ENCODE measurements around the gene PRPF6. TPM values are rescaled to one million over a fixed set of nuclear protein-coding genes. Genes with fewer than 3 reads are reported as not detected.
A peak's percentile ranks its signal among the peaks of the same experiment; 100 is the strongest.

PRPF6 gene
- total and polyA plus RNA-seq, 2 of the 13 experiments (the other 11 are each of a cell fraction or from before 2014, with no cell fraction given): 63.7 to 101 TPM

DNA sequence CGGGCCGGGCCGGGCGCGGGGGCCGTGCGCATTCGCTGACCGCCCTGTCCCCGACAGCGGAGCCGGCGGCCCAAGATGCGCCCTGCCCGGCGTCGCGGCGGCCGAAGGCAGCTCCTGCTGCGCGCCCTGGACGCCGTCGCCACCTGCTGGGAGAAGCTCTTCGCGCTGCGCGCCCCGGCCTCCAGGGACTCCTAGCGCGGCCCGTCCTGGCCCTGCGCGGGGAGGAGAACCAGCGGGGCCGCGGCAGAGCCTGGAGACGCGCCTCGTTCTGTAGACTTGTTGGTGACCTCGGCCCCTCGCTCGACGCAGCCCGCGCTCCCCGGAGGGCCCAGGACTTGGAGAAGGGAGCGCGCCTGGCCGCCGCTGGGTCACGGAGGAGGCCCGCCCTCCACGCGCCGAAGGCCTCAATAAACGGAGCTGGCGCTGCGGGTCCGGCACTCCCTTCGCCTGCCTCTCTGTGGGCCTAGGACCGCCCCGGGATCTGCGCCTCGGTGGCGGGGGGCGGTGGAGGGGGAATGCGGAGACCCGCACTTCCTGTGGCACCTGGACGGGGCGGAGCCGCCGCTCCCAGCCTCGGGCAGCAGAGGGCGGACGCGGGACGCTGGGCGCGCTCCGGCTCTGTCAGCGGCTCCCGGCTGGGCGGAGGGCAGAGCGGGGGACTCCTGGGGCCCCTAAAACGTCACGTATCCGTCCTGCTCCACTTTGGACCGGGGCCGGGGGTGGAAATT, 57.8 kb downstream of the PRPF6 start (continued):
- TF ChIP-seq CENPT (CRISPR knock-in tag; IDR thresholded peaks at IDR 0.05; ENCODE audit: low read depth) (peak; percentile 33; the same call in 1 of the 2 replicates), ZNF224 (CRISPR knock-in tag; IDR thresholded peaks at IDR 0.05) (no peak), RXRA (CRISPR knock-in tag; IDR thresholded peaks at IDR 0.05) (0 out of 2 replicates have a peak, but pooled peaks have one; percentile 21), AGO1 (IDR thresholded peaks at IDR 0.05; ENCODE audit: low read depth, low read length, poor library complexity, severe bottlenecking) (peak; percentile 83), ZNF557 (CRISPR knock-in tag; IDR thresholded peaks at IDR 0.05) (no peak), ZNF264 (CRISPR knock-in tag; IDR thresholded peaks at IDR 0.05) (no peak), ZNF574 (CRISPR knock-in tag; IDR thresholded peaks at IDR 0.05) (0 out of 2 replicates have a peak, but pooled peaks have one; percentile 33), ZNF343 (CRISPR knock-in tag; IDR thresholded peaks at IDR 0.05) (0 out of 2 replicates have a peak, but pooled peaks have one; percentile 34), CSRNP1 (CRISPR knock-in tag; IDR thresholded peaks at IDR 0.05) (0 out of 2 replicates have a peak, but pooled peaks have one; percentile 37), ZFX (CRISPR knock-in tag; IDR thresholded peaks at IDR 0.05; ENCODE audit: low read depth) (no peak), ZNF556 (CRISPR knock-in tag; IDR thresholded peaks at IDR 0.05; ENCODE audit: borderline replicate concordance) (0 out of 2 replicates have a peak, but pooled peaks have one; percentile 14), MTA1 (CRISPR knock-in tag; IDR thresholded peaks at IDR 0.05; ENCODE audit: borderline replicate concordance) (peak; percentile 48; the same call in 1 of the 2 replicates), MXD4 (CRISPR knock-in tag; IDR thresholded peaks at IDR 0.05) (no peak), EEA1 (CRISPR knock-in tag; IDR thresholded peaks at IDR 0.05; ENCODE audit: borderline replicate concordance) (no peak), MAZ (IDR thresholded peaks at IDR 0.05; ENCODE audit: borderline replicate concordance, low read depth, low read length) (no peak), MAZ (CRISPR knock-in tag; IDR thresholded peaks at IDR 0.05; ENCODE audit: low read depth) (0 out of 2 replicates have a peak, but pooled peaks have one; percentile 25), POLR2G (IDR thresholded peaks at IDR 0.05; ENCODE audit: low read depth, low read length) (0 out of 2 replicates have a peak, but pooled peaks have one; percentile 4), ZC3H13 (CRISPR knock-in tag; IDR thresholded peaks at IDR 0.05) (0 out of 2 replicates have a peak, but pooled peaks have one; percentile 23), THAP9 (CRISPR knock-in tag; IDR thresholded peaks at IDR 0.05; ENCODE audit: borderline replicate concordance) (no peak), HNRNPK (IDR thresholded peaks at IDR 0.05; ENCODE audit: low read depth, low read length, poor library complexity, severe bottlenecking) (peak; percentile 49), TOPORS (CRISPR knock-in tag; IDR thresholded peaks at IDR 0.05) (0 out of 2 replicates have a peak, but pooled peaks have one; percentile 54), MBNL3 (CRISPR knock-in tag; conservative IDR thresholded peaks at IDR 0.05) (no peak)

Measured in HepG2 (cell line).